ENCODE data around the gene EHMT1.

EHMT1 gene

DNA sequence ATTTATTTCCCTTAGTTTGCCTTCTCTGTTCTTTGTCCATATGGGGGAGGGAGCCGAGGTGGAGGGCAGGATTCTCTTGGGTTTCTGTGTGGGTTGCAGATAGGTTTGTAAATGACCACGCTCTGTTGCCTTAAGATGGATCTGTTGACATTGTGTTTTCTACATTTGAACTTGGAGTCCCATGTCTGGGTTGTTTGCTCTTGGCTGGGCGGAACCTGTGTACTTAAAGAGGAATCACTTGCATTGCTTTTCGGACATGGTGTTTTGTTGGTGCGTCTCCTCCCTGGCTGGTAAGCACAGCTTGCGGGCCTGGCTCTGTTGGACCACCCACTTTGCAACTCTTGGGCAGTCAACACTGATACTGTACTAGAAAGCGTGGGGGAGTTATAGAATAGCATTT is 45.9 kb downstream of the EHMT1 start:
- H3K4me1 ChIP-seq, result peaks cover 0 to 26% (median 11%) of the 10 kb centered on the region in 4 donors

DNA sequence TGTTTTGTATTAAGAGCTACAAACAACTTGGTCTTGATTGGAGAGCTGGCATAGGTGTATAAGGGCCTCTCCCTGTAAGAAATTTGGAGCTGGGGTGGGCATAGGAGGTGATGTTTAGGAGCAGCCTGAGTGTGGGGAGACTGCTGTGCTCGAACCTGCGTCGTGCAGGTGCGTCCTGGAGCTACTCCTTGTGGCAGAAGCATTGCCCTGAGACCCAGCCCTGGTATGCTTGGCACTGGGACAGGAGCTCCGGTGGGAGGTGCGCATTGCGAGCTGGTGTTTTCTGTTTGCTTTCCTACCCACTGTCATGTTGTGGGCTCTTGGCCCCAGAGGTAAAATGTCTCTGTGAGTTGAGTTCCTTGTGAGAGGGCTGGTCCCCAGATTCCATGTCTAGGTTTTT is 46.4 kb downstream of the EHMT1 start:
- H3K4me1 ChIP-seq, result peaks cover 0 to 24% (median 13%) of the 10 kb centered on the region in 4 donors
- intact Hi-C loops (cut with DNase I; ENCODE audit: low total_unique reads), result no loop called here
- H3K9me3 ChIP-seq, result no peaks in the 10 kb centered on the region
- TF ChIP-seq, protein P1, sequence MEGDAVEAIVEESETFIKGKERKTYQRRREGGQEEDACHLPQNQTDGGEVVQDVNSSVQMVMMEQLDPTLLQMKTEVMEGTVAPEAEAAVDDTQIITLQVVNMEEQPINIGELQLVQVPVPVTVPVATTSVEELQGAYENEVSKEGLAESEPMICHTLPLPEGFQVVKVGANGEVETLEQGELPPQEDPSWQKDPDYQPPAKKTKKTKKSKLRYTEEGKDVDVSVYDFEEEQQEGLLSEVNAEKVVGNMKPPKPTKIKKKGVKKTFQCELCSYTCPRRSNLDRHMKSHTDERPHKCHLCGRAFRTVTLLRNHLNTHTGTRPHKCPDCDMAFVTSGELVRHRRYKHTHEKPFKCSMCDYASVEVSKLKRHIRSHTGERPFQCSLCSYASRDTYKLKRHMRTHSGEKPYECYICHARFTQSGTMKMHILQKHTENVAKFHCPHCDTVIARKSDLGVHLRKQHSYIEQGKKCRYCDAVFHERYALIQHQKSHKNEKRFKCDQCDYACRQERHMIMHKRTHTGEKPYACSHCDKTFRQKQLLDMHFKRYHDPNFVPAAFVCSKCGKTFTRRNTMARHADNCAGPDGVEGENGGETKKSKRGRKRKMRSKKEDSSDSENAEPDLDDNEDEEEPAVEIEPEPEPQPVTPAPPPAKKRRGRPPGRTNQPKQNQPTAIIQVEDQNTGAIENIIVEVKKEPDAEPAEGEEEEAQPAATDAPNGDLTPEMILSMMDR (IDR thresholded peaks at IDR 0.05), result no peak
- DNase-seq, result no peak
- no peak overlapping the region for H3K27ac ChIP-seq
- peaks cover 0 to 7% (median 0%) of the 10 kb centered on the region in 3 donors for H3K36me3 ChIP-seq
- H3K4me3 ChIP-seq, result no peak overlapping the region
- H3K27me3 ChIP-seq, result no peaks in the 10 kb centered on the region

More for the DNA sequence above, 45.9 kb downstream of the EHMT1 start:
- peaks cover 0 to 7% (median 0%) of the 10 kb centered on the region in 3 donors for H3K36me3 ChIP-seq
- TF ChIP-seq, protein P1 (IDR thresholded peaks at IDR 0.05), result no peak
- intact Hi-C loops (cut with DNase I; ENCODE audit: low total_unique reads), result no loop called here
- H3K27me3 ChIP-seq, result no peaks in the 10 kb centered on the region
- no peak for DNase-seq
- no peak overlapping the region for H3K4me3 ChIP-seq
- no peak overlapping the region for H3K27ac ChIP-seq
- no peaks in the 10 kb centered on the region for H3K9me3 ChIP-seq

GRCh38 chr9:137665697-137666512 is 47.1 kb downstream of the EHMT1 start:
- peaks cover 0 to 7% (median 0%) of the 10 kb centered on the region in 3 donors for H3K36me3 ChIP-seq
- TF ChIP-seq, protein P1 (IDR thresholded peaks at IDR 0.05), result no peak
- H3K9me3 ChIP-seq, result no peaks in the 10 kb centered on the region
- no peak overlapping the region for H3K4me3 ChIP-seq
- no peak overlapping the region for H3K27ac ChIP-seq
- H3K27me3 ChIP-seq, result no peaks in the 10 kb centered on the region
- DNase-seq, result no peak
- peaks cover 0 to 28% (median 12%) of the 10 kb centered on the region in 4 donors for H3K4me1 ChIP-seq
- intact Hi-C loops (cut with DNase I; ENCODE audit: low total_unique reads), result no loop called here

DNA sequence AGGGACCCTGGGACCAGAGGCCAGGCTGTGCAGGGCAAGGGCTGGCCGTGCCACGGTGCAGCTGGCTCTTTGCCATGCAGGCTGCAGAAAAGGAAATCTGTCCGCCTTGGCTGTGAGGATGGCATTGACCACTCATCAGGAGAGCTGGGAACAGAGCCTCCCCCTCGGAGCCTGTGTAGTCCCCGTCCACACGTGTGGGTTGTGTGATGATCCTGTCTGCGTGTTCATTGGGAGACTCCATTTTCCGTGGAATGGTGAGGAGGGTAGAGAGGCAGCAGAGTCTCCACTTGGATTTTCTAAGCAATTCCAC is 47.7 kb downstream of the EHMT1 start:
- TF ChIP-seq, protein P1 (IDR thresholded peaks at IDR 0.05), result no peak
- peaks cover 0 to 27% (median 9%) of the 10 kb centered on the region in 4 donors for H3K4me1 ChIP-seq
- peaks cover 0 to 7% (median 0%) of the 10 kb centered on the region in 3 donors for H3K36me3 ChIP-seq
- no peaks in the 10 kb centered on the region for H3K9me3 ChIP-seq
- H3K27me3 ChIP-seq, result no peaks in the 10 kb centered on the region
- H3K4me3 ChIP-seq, result no peak overlapping the region
- no peak for DNase-seq
- H3K27ac ChIP-seq, result no peak overlapping the region
- intact Hi-C loops (cut with DNase I; ENCODE audit: low total_unique reads), result no loop called here

DNA sequence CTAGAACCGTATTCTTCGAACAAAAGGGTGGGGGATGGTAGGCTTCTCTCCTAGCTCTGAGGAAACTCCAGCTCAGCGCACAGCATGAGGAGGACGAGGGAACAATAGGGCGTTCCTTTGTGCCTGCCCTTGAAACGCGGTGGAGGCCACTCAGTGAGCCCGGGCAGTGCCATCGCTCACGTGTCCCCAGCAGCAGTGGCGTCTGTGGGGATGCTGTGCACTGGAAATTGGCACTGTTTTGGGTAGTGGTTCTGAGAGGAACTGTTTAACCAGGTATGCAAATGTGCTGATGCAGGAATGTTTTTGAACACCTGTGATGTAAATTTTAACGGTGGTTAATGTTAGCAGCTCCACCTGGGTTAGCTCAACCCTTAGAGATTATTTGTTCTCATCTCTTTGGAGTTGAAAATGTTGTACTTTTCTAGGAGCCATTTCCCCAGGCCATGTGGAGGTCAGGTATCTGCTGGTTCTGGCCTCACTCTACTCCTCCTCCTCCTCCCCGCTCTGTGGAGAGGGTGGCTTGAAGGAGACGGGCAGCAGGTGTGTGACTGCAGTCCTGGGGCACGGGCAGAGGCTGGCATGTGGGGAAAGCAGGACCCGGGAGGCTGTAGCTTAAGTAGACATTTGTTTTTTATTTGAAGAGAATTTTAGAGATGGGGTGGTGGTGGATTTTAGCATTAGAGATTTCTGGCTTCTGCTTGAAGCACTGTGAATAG is 48.3 kb downstream of the EHMT1 start:
- Histone ChIP-seq H3K4me3 (no peak overlapping the region), H3K4me1 (peaks cover 0 to 27% (median 9%) of the 10 kb centered on the region in 4 donors), H3K27me3 (no peaks in the 10 kb centered on the region), H3K9me3 (no peaks in the 10 kb centered on the region), H3K36me3 (peaks cover 0 to 7% (median 0%) of the 10 kb centered on the region in 3 donors), H3K27ac (no peak overlapping the region)
- TF ChIP-seq, protein P1 (IDR thresholded peaks at IDR 0.05), result no peak
- intact Hi-C loops (cut with DNase I; ENCODE audit: low total_unique reads), result no loop called here
- DNase-seq, result no peak

Measured in tibial artery (tissue), 4 donors.